Osteoblast (primary cell): Measurements from ENCODE around the gene CMTM8. TPM values are rescaled to one million over a fixed set of nuclear protein-coding genes. Genes with fewer than 3 reads are reported as not detected.

ENCODE experiments used
- DNase-seq: peaks from one replicate; pipeline ENCODE4 v3.0.0; 2011; ENCODE audit warnings: low spot score, mixed read lengths; ENCODE audit not compliant: insufficient read length; ENCODE audit errors: missing footprints
- H2AFZ ChIP-seq: 2 replicates; pipeline ENCODE4 v1.6.0; 2011; ENCODE audit warnings: mild to moderate bottlenecking, low read length
- H3K27ac ChIP-seq: 2 replicates; pipeline ENCODE4 v1.5.1; 2011; ENCODE audit warnings: mild to moderate bottlenecking, low read depth, low read length, moderate library complexity
- H3K27me3 ChIP-seq: 2 replicates; pipeline ENCODE4 v1.6.0; 2012; ENCODE audit warnings: mild to moderate bottlenecking, control low read depth, inconsistent platforms, low read length, moderate library complexity; ENCODE audit not compliant: insufficient read depth
- H3K36me3 ChIP-seq: 2 replicates; pipeline ENCODE4 v1.5.1; 2011; ENCODE audit warnings: mild to moderate bottlenecking, low read length, control low read depth, moderate library complexity; ENCODE audit not compliant: insufficient read depth
- H3K4me1 ChIP-seq: 2 replicates; pipeline ENCODE4 v1.5.1; 2011; ENCODE audit warnings: mild to moderate bottlenecking, low read length, control low read depth, moderate library complexity; ENCODE audit not compliant: insufficient read depth
- H3K4me2 ChIP-seq: 2 replicates; pipeline ENCODE4 v1.6.0; 2011; ENCODE audit warnings: mild to moderate bottlenecking, low read length; ENCODE audit not compliant: insufficient read depth
- H3K4me3 ChIP-seq: fragments of 200-600 bp; sonication (generic); 3 replicates; pipeline ENCODE4 v1.5.1; 2012; ENCODE audit warnings: mild to moderate bottlenecking, low read length, inconsistent platforms; ENCODE audit not compliant: insufficient read depth
- H3K79me2 ChIP-seq: 2 replicates; pipeline ENCODE4 v1.6.0; 2012; ENCODE audit warnings: mild to moderate bottlenecking, low read length, control low read depth, inconsistent platforms; ENCODE audit not compliant: insufficient read depth
- H3K9me3 ChIP-seq: 2 replicates; pipeline ENCODE4 v1.5.1; 2011; ENCODE audit warnings: low read depth, low read length, control low read depth
- H4K20me1 ChIP-seq: 2 replicates; pipeline ENCODE4 v1.6.0; 2012; ENCODE audit warnings: mild to moderate bottlenecking, low read length, control low read depth; ENCODE audit not compliant: insufficient read depth
- CTCF ChIP-seq: IDR thresholded peaks from 2 replicates; pipeline ENCODE4 v1.5.1; 2011; ENCODE audit warnings: mild to moderate bottlenecking, low read depth, low read length, moderate library complexity; ENCODE audit errors: extremely low read depth
- total RNA-seq: library from RNA; depleted of rRNA; stranded (reverse); fragments of >200 nt; gene quantifications from 2 replicates; pipeline ENCODE4 v1.2.3, GENCODE V29; 2012

Gene CMTM8
- total RNA-seq, 1 donor = 1.4 TPM

GRCh38 chr3:32301426-32301825, 62.9 kb downstream of the CMTM8 start:
- H3K79me2 ChIP-seq = no peaks in the 10 kb centered on the region
- no peaks in the 10 kb centered on the region for H3K9me3 ChIP-seq
- H2AFZ ChIP-seq = no peak overlapping the region
- H4K20me1 ChIP-seq = no peaks in the 10 kb centered on the region
- no peak overlapping the region for H3K27ac ChIP-seq
- H3K4me1 ChIP-seq = no peaks in the 10 kb centered on the region
- H3K4me2 ChIP-seq = no peak overlapping the region
- no peak for TF ChIP-seq CTCF
- no peaks in the 10 kb centered on the region for H3K36me3 ChIP-seq
- no peak overlapping the region for H3K4me3 ChIP-seq
- H3K27me3 ChIP-seq = no peaks in the 10 kb centered on the region
- DNase-seq = no peak

- TF ChIP-seq CTCF = no peak
These were observed 64.3 kb downstream of the CMTM8 start for GRCh38 chr3:32302601-32303398.

GRCh38 chr3:32303399-32303747, 64.9 kb downstream of the CMTM8 start:
- no peaks in the 10 kb centered on the region for H3K36me3 ChIP-seq
- no peak overlapping the region for H3K4me3 ChIP-seq
- H3K4me1 ChIP-seq = no peaks in the 10 kb centered on the region
- TF ChIP-seq CTCF = no peak
- no peak for DNase-seq
- no peak overlapping the region for H2AFZ ChIP-seq
- no peak overlapping the region for H3K27ac ChIP-seq
- H3K9me3 ChIP-seq = no peaks in the 10 kb centered on the region
- H4K20me1 ChIP-seq = no peaks in the 10 kb centered on the region
- H3K4me2 ChIP-seq = no peak overlapping the region
- H3K79me2 ChIP-seq = no peaks in the 10 kb centered on the region
- H3K27me3 ChIP-seq = no peaks in the 10 kb centered on the region

More at GRCh38 chr3:32302601-32303398, 64.3 kb downstream of the CMTM8 start:
- Histone ChIP-seq H2AFZ (no peak overlapping the region), H3K27ac (no peak overlapping the region), H3K4me3 (no peak overlapping the region), H3K36me3 (no peaks in the 10 kb centered on the region), H3K4me1 (no peaks in the 10 kb centered on the region), H3K9me3 (no peaks in the 10 kb centered on the region), H3K79me2 (no peaks in the 10 kb centered on the region), H4K20me1 (no peaks in the 10 kb centered on the region), H3K27me3 (no peaks in the 10 kb centered on the region), H3K4me2 (no peak overlapping the region)
- no peak for DNase-seq

GRCh38 chr3:32303977-32304881, 65.7 kb downstream of the CMTM8 start:
- H3K9me3 ChIP-seq = no peaks in the 10 kb centered on the region
- no peaks in the 10 kb centered on the region for H3K79me2 ChIP-seq
- DNase-seq = no peak
- H3K27me3 ChIP-seq = no peaks in the 10 kb centered on the region
- TF ChIP-seq CTCF = no peak
- H3K36me3 ChIP-seq = no peaks in the 10 kb centered on the region
- H3K4me3 ChIP-seq = no peak overlapping the region
- H3K4me2 ChIP-seq = no peak overlapping the region
- H3K4me1 ChIP-seq = no peaks in the 10 kb centered on the region
- H3K27ac ChIP-seq = no peak overlapping the region
- no peaks in the 10 kb centered on the region for H4K20me1 ChIP-seq
- H2AFZ ChIP-seq = no peak overlapping the region
